Hepatocyte (in vitro differentiated cells): ENCODE results near the gene KSR2. TPM values are rescaled to one million over a fixed set of nuclear protein-coding genes. Genes with fewer than 3 reads are reported as not detected.
"Not testable (repeated sequence)": the region's sequence is repeated elsewhere in the genome, so short reads cannot be mapped to it uniquely, and the experiment has no call there.

ENCODE experiments used
- DNase-seq: peaks from one replicate; pipeline ENCODE4 v3.0.0-alpha.2; 2016; ENCODE audit warnings: low spot score
- H2AFZ ChIP-seq: fragments of 200-600 bp; sonication (generic); 2 replicates; pipeline ENCODE4 v1.6.0; 2016; ENCODE audit warnings: antibody characterized with exemption, mild to moderate bottlenecking
- H3K27ac ChIP-seq: fragments of 200-600 bp; sonication (generic); 2 replicates; pipeline ENCODE4 v1.5.1; 2016; ENCODE audit warnings: mild to moderate bottlenecking
- H3K27me3 ChIP-seq: fragments of 200-600 bp; sonication (generic); 2 replicates; pipeline ENCODE4 v1.6.1; 2016
- H3K36me3 ChIP-seq: fragments of 200-600 bp; sonication (generic); replicated peaks from 2 replicates; pipeline ENCODE4 v1.5.1; 2016; ENCODE audit warnings: low read depth; ENCODE audit not compliant: insufficient read depth
- H3K4me1 ChIP-seq: fragments of 200-600 bp; sonication (generic); 2 replicates; pipeline ENCODE4 v1.5.1; 2016; ENCODE audit warnings: mild to moderate bottlenecking, moderate library complexity; ENCODE audit not compliant: insufficient read depth
- H3K4me2 ChIP-seq: fragments of 200-600 bp; sonication (generic); 2 replicates; pipeline ENCODE4 v1.6.0; 2016
- H3K4me3 ChIP-seq: fragments of 200-600 bp; sonication (generic); 2 replicates; pipeline ENCODE4 v1.5.1; 2016; ENCODE audit warnings: mild to moderate bottlenecking
- H3K79me2 ChIP-seq: fragments of 200-600 bp; sonication (generic); 2 replicates; pipeline ENCODE4 v1.6.0; 2017; ENCODE audit warnings: mild to moderate bottlenecking
- H3K9me2 ChIP-seq: fragments of 200-600 bp; sonication (generic); replicated peaks from 2 replicates; pipeline ENCODE4 v1.6.0; 2017; ENCODE audit warnings: mild to moderate bottlenecking; ENCODE audit not compliant: insufficient read depth
- H3K9me3 ChIP-seq: fragments of 200-600 bp; sonication (generic); 2 replicates; pipeline ENCODE4 v1.5.1; 2016; ENCODE audit warnings: low read depth, mild to moderate bottlenecking
- H4K20me1 ChIP-seq: fragments of 200-600 bp; sonication (generic); 2 replicates; pipeline ENCODE4 v1.6.0; 2016; ENCODE audit warnings: mild to moderate bottlenecking; ENCODE audit not compliant: insufficient read depth, poor library complexity, severe bottlenecking
- CTCF ChIP-seq: fragments of 200-600 bp; sonication (generic); IDR thresholded peaks from 2 replicates; pipeline ENCODE4 v1.5.1; 2016; ENCODE audit warnings: antibody characterized with exemption, mild to moderate bottlenecking; ENCODE audit not compliant: poor library complexity
- EZH2 ChIP-seq: fragments of 200-600 bp; sonication (generic); IDR thresholded peaks from 2 replicates; pipeline ENCODE4 v1.6.1; 2016; ENCODE audit warnings: antibody characterized with exemption, mild to moderate bottlenecking, borderline replicate concordance
- EZH2phosphoT487 ChIP-seq: fragments of 200-600 bp; sonication (generic); IDR thresholded peaks from one replicate; pipeline ENCODE4 v1.6.1; 2018; ENCODE audit warnings: antibody characterized with exemption, mild to moderate bottlenecking, low read depth, moderate library complexity; ENCODE audit not compliant: unreplicated experiment, severe bottlenecking
- WGBS: methylation state at CpG from one replicate; pipeline ENCODE4 v1.1.6; 2016; ENCODE audit warnings: low lambda C conversion rate; ENCODE audit errors: missing lambda C conversion rate; 5-methylcytosine and 5-hydroxymethylcytosine counted together
- polyA plus RNA-seq: library from polyadenylated mRNA; unstranded; fragments of >200 nt; fragmentation: Nextera tagmentation; extraction: Ambion mirVana; gene quantifications from 2 replicates; pipeline ENCODE4 v1.2.1, GENCODE V29; 2016
- total RNA-seq: library from RNA; depleted of rRNA; stranded (reverse); fragments of >200 nt; gene quantifications from 2 replicates; pipeline ENCODE4 v1.2.3, GENCODE V29; 2014

Gene KSR2
- total and polyA plus RNA-seq, 2 experiments from 2014 or later: 0.37 to 0.46 TPM

GRCh38 chr12:117900561-117900960 lies 68.2 kb downstream of the KSR2 start:
- TF ChIP-seq EZH2phosphoT487 (no peak), EZH2 (no peak), CTCF (no peak)
- WGBS: 90% methylated on average over 4 of the region's 4 CpGs
- no peak overlapping the region for H2AFZ ChIP-seq

GRCh38 chr12:117897372-117898161 lies 71.2 kb downstream of the KSR2 start:
- no peaks in the 10 kb centered on the region for H3K79me2 ChIP-seq
- DNase-seq: no peak
- H3K9me2 ChIP-seq: no peaks in the 10 kb centered on the region
- H3K27ac ChIP-seq: no peak overlapping the region
- H3K27me3 ChIP-seq: no peaks in the 10 kb centered on the region
- H3K9me3 ChIP-seq: no peaks in the 10 kb centered on the region
- H3K4me1 ChIP-seq: no peaks in the 10 kb centered on the region
- WGBS: 88% methylated on average over 14 of the region's 14 CpGs
- H4K20me1 ChIP-seq: no peaks in the 10 kb centered on the region
- H3K4me2 ChIP-seq: no peak overlapping the region
- no peak for TF ChIP-seq CTCF
- TF ChIP-seq EZH2phosphoT487: no peak
- TF ChIP-seq EZH2: no peak
- no peak overlapping the region for H2AFZ ChIP-seq
- no peaks in the 10 kb centered on the region for H3K36me3 ChIP-seq
- no peak overlapping the region for H3K4me3 ChIP-seq

More at GRCh38 chr12:117900561-117900960, 68.2 kb downstream of the KSR2 start:
- no peaks in the 10 kb centered on the region for H3K27me3 ChIP-seq
- no peaks in the 10 kb centered on the region for H4K20me1 ChIP-seq
- no peak overlapping the region for H3K27ac ChIP-seq
- H3K9me3 ChIP-seq: no peaks in the 10 kb centered on the region
- no peaks in the 10 kb centered on the region for H3K9me2 ChIP-seq
- no peak overlapping the region for H3K4me3 ChIP-seq
- no peaks in the 10 kb centered on the region for H3K36me3 ChIP-seq
- DNase-seq: no peak
- H3K4me2 ChIP-seq: no peak overlapping the region
- H3K79me2 ChIP-seq: no peaks in the 10 kb centered on the region
- no peaks in the 10 kb centered on the region for H3K4me1 ChIP-seq

- Histone ChIP-seq H3K4me2 (no peak overlapping the region), H3K4me3 (no peak overlapping the region), H3K9me2 (no peaks in the 10 kb centered on the region), H3K9me3 (no peaks in the 10 kb centered on the region), H3K36me3 (no peaks in the 10 kb centered on the region), H3K27ac (no peak overlapping the region), H2AFZ (no peak overlapping the region), H3K27me3 (no peaks in the 10 kb centered on the region), H4K20me1 (no peaks in the 10 kb centered on the region), H3K79me2 (no peaks in the 10 kb centered on the region), H3K4me1 (no peaks in the 10 kb centered on the region)
- TF ChIP-seq CTCF: no peak
- no peak for TF ChIP-seq EZH2phosphoT487
- TF ChIP-seq EZH2: no peak
- WGBS: 95% methylated on average over 1 of the region's 1 CpG
- DNase-seq: no peak
Observed at GRCh38 chr12:117896009-117896408, 72.8 kb downstream of the KSR2 start.

GRCh38 chr12:117892441-117892840 lies 76.3 kb downstream of the KSR2 start:
- Histone ChIP-seq H4K20me1 (no peaks in the 10 kb centered on the region), H3K4me3 (no peak overlapping the region), H2AFZ (no peak overlapping the region), H3K4me2 (no peak overlapping the region), H3K9me2 (no peaks in the 10 kb centered on the region), H3K27ac (no peak overlapping the region), H3K9me3 (no peaks in the 10 kb centered on the region), H3K4me1 (no peaks in the 10 kb centered on the region), H3K36me3 (no peaks in the 10 kb centered on the region), H3K79me2 (no peaks in the 10 kb centered on the region), H3K27me3 (no peaks in the 10 kb centered on the region)
- no peak for TF ChIP-seq EZH2
- no peak for TF ChIP-seq CTCF
- TF ChIP-seq EZH2phosphoT487: no peak
- no peak for DNase-seq

GRCh38 chr12:117891265-117891664 lies 77.5 kb downstream of the KSR2 start:
- H4K20me1 ChIP-seq, DNase-seq, H3K4me3 ChIP-seq, H3K9me2 ChIP-seq, H3K4me2 ChIP-seq, H3K9me3 ChIP-seq, H3K79me2 ChIP-seq, H3K36me3 ChIP-seq, H3K27ac ChIP-seq, H2AFZ ChIP-seq, H3K4me1 ChIP-seq, H3K27me3 ChIP-seq: not testable (repeated sequence)
- 100% methylated on average over 3 of the region's 3 CpGs for WGBS
